HepG2 (cell line): ENCODE data around the gene COPS3. TPM values are rescaled to one million over a fixed set of nuclear protein-coding genes. Genes with fewer than 3 reads are reported as not detected.

Source experiments
- ATAC-seq: fragments of 200-7000 bp; cut with Tn5 transposase; 3 replicates; pipeline ENCODE4 v1.9.1; 2020; ENCODE audit warnings: mild to moderate bottlenecking, moderate library complexity
- BruUV-seq: library from RNA; stranded (reverse); fragments of 400-500 nt; replicated peaks from 2 replicates; lab custom pipeline; 2021; lab: Mats Ljungman, UMichigan
- CTCF ChIA-PET: fragments of 300-600 bp; formaldehyde crosslinking; extraction: SDS; loops from one replicate; lab custom pipeline; 2021; ENCODE audit warnings: low total read pairs, inconsistent platforms, low intra/inter-chr PET ratio; lab: Yijun Ruan, JAX
- POLR2A ChIA-PET: fragments of 350-600 bp; sonication (Branson Sonifier 250); formaldehyde crosslinking; loops from one replicate; lab custom pipeline; 2020; ENCODE audit warnings: antibody characterized with exemption, inconsistent platforms; lab: Yijun Ruan, JAX
- DNase-seq: peaks from one replicate; pipeline ENCODE4 v3.0.0-alpha.2; 2015; ENCODE audit warnings: low spot score
- FAIRE-seq: peaks from 3 replicates; lab custom pipeline; 2011; peaks lifted over from hg19 to GRCh38; lab: Jason Lieb, UNC
- H2AFZ ChIP-seq: one replicate; pipeline ENCODE4 v1.6.1; 2011; ENCODE audit warnings: low read length, inconsistent platforms
- H3K27ac ChIP-seq: fragments of 300-600 bp; 3 replicates; pipeline ENCODE4 v1.8.0; 2011; ENCODE audit warnings: mixed run types, mild to moderate bottlenecking, mixed read lengths, low read length, inconsistent platforms; ENCODE audit not compliant: insufficient read depth; ENCODE audit errors: extremely low read length
- H3K27me3 ChIP-seq, 2 experiments: fragments of 200-600 bp in 1 of 2; 2 replicates in 1 of 2; 3 replicates in 1 of 2; pipeline versions ENCODE4 v1.6.0 to v1.8.0; 2011; ENCODE audit warnings: low read length in 2 of 2, mild to moderate bottlenecking in 2 of 2, moderate library complexity in 2 of 2, inconsistent platforms in 1 of 2; ENCODE audit not compliant: insufficient read depth in 2 of 2, control insufficient read depth in 1 of 2
- H3K36me3 ChIP-seq, 2 experiments: fragments of 200-600 bp in 1 of 2; replicated peaks in 1 of 2; 2 replicates in 1 of 2; 3 replicates in 1 of 2; pipeline versions ENCODE4 v1.5.1 to v1.8.0; 2011; ENCODE audit warnings: low read length in 2 of 2, inconsistent platforms in 1 of 2; ENCODE audit not compliant: insufficient read depth in 2 of 2, control insufficient read depth in 1 of 2
- H3K4me1 ChIP-seq: 2 replicates; pipeline ENCODE4 v1.5.1; 2012; ENCODE audit warnings: low read length, inconsistent platforms; ENCODE audit not compliant: insufficient read depth
- H3K4me2 ChIP-seq: 2 replicates; pipeline ENCODE4 v1.6.0; 2011; ENCODE audit warnings: low read depth, low read length, inconsistent platforms
- H3K4me3 ChIP-seq, 3 experiments: fragments of 200-600 bp in 1 of 3; sonication (generic), shearing (Covaris generic) in 1 of 3; replicated peaks in 1 of 3; 2 replicates each; pipeline ENCODE4 v1.5.1; 2011 to 2016; ENCODE audit warnings: low read length in 3 of 3, inconsistent platforms in 2 of 3, low read depth in 2 of 3, mild to moderate bottlenecking in 2 of 3, control low read depth in 1 of 3, mixed read lengths in 1 of 3; ENCODE audit not compliant: insufficient read depth in 1 of 3
- H3K79me2 ChIP-seq: one replicate; pipeline ENCODE4 v1.6.1; 2011; ENCODE audit warnings: low read length, inconsistent platforms; ENCODE audit not compliant: insufficient read depth
- H3K9ac ChIP-seq: 2 replicates; pipeline ENCODE4 v1.6.0; 2011; ENCODE audit warnings: mild to moderate bottlenecking, low read depth, low read length, inconsistent platforms; ENCODE audit not compliant: insufficient read depth
- H3K9me3 ChIP-seq: 2 replicates; pipeline ENCODE4 v1.5.1; 2012; ENCODE audit warnings: mild to moderate bottlenecking, low read length
- H4K20me1 ChIP-seq: 2 replicates; pipeline ENCODE4 v1.6.0; 2011; ENCODE audit warnings: inconsistent platforms, mild to moderate bottlenecking, low read length, moderate library complexity; ENCODE audit not compliant: insufficient read depth
- CHD4 ChIP-seq: fragments of 200-600 bp; sonication (generic); IDR thresholded peaks from 2 replicates; pipeline ENCODE4 v1.7.0; 2017; ENCODE audit warnings: mild to moderate bottlenecking, low read length, borderline replicate concordance
- KLF12 ChIP-seq: sonication (generic); formaldehyde crosslinking; IDR thresholded peaks from 2 replicates; pipeline ENCODE4 v1.4.0; 2020; ENCODE audit warnings: missing genetic modification reagents, borderline replicate concordance
- NR2F6 ChIP-seq, 2 experiments: IDR thresholded peaks; 2 replicates each; pipeline ENCODE4 v1.6.1; 2016; ENCODE audit warnings: antibody characterized with exemption in 1 of 2, mild to moderate bottlenecking in 1 of 2
- ZNF782 ChIP-seq: sonication (generic); formaldehyde crosslinking; IDR thresholded peaks from 2 replicates; pipeline ENCODE4 v1.4.0; 2020; ENCODE audit warnings: missing genetic modification reagents, mild to moderate bottlenecking, borderline replicate concordance
- ZNF878 ChIP-seq: sonication (generic); formaldehyde crosslinking; IDR thresholded peaks from 2 replicates; pipeline ENCODE4 v1.8.1; 2023; ENCODE audit warnings: mild to moderate bottlenecking, missing genetic modification reagents, moderate library complexity
- WGBS: methylation state at CpG from one replicate; pipeline ENCODE4 v1.1.6; 2017; ENCODE audit warnings: low lambda C conversion rate; 5-methylcytosine and 5-hydroxymethylcytosine counted together
- in situ Hi-C: cut with HindIII; loops from 2 replicates; pipeline ENCODE4 v1.10.0; 2017; ENCODE audit warnings: low pct_unique_long_range_greater_than_20kb; ENCODE audit not compliant: extremely low pct_ligation_motif_present
- intact Hi-C: fragments of 100-400 bp; cut with micrococcal nuclease; formaldehyde crosslinking; loops from one replicate; pipeline ENCODE4 v1.10.0; 2022; ENCODE audit not compliant: unreplicated experiment
- polyA plus RNA-seq, 8 experiments: library from polyadenylated mRNA; depleted of rRNA in 3 of 8; stranded (reverse) in 7 of 8; unstranded in 1 of 8; fragments of >200 nt; fragmentation: Illumina TruSeq in 4 of 8; extraction: Trizol in 4 of 8; gene quantifications; 2 replicates each; pipeline versions ENCODE4 v1.2.1 to v1.2.3, GENCODE V29; 2011 to 2016; ENCODE audit warnings: low read depth in 4 of 8, missing spikeins in 1 of 8, mixed read lengths in 1 of 8; ENCODE audit not compliant: insufficient read depth in 1 of 8
- total RNA-seq, 5 experiments: library from RNA; depleted of rRNA; stranded (reverse); fragments of >200 nt; fragmentation: Illumina TruSeq; extraction: Trizol; gene quantifications; 2 replicates each; pipeline ENCODE4 v1.2.3, GENCODE V29; 2016; ENCODE audit warnings: low read depth in 1 of 5
- TF ChIP-seq, protein P1 (sequence below): IDR thresholded peaks from 2 replicates; pipeline ENCODE4 v1.6.1; 2016; ENCODE audit warnings: low read depth, control low read depth
- TF ChIP-seq, protein P2 (sequence below): sonication (generic); formaldehyde crosslinking; IDR thresholded peaks from 2 replicates; pipeline ENCODE4 v1.5.0; 2020; ENCODE audit warnings: missing genetic modification reagents, mild to moderate bottlenecking, borderline replicate concordance
- TF ChIP-seq, protein P3 (sequence below): sonication (generic); formaldehyde crosslinking; IDR thresholded peaks from 2 replicates; pipeline ENCODE4 v1.9.0; 2021; ENCODE audit warnings: missing genetic modification reagents, mild to moderate bottlenecking, borderline replicate concordance
- TF ChIP-seq, protein P4 (sequence below): IDR thresholded peaks from 2 replicates; pipeline ENCODE4 v1.6.1; 2016; ENCODE audit warnings: missing biosample characterization, missing genetic modification reagents, low read depth
- TF ChIP-seq, protein P5 (sequence below): sonication (generic); formaldehyde crosslinking; IDR thresholded peaks from 2 replicates; pipeline ENCODE4 v1.4.0; 2020; ENCODE audit warnings: missing genetic modification reagents

The COPS3 gene
- total and polyA plus RNA-seq, 2 of the 13 experiments (the other 11 are each of a cell fraction or from before 2014, with no cell fraction given), result 46.3 to 103 TPM

DNA sequence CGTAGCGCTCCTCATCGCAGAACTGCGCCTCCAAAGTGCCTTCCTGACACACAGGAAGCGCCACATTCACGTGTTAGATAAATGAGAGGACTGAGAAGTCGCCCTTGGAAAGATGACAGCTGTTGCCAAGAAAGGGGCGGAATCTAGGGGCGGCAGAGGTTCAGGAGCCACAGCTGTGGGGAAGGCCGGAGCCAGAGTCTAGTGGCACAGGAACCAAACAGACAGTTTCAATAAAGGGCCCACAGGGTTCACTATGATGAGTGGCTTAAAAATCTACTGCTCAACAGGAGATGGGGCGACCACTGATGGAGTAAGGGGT, 48.8 kb downstream of the COPS3 start:
- ChIA-PET CTCF (no interaction called here), POLR2A (no interaction called here)
- WGBS, result 95% methylated on average over 11 of the region's 11 CpGs
- ATAC-seq (no peak), DNase-seq (no peak), FAIRE-seq (no peak)
- H3K9me3 ChIP-seq, result no peaks in the 10 kb centered on the region
- no TSS peak for BruUV-seq
- H3K9ac ChIP-seq, result no peak overlapping the region
- peaks cover 28% of the 10 kb centered on the region for H3K79me2 ChIP-seq
- no peak overlapping the region for H2AFZ ChIP-seq
- peaks cover 22 to 51% of the 10 kb centered on the region in 2 experiments for H3K36me3 ChIP-seq
- intact Hi-C loops, result no loop called here
- H3K27me3 ChIP-seq, result no peaks in the 10 kb centered on the region
- no peaks in the 10 kb centered on the region for H4K20me1 ChIP-seq
- no peak overlapping the region for H3K4me2 ChIP-seq
- H3K27ac ChIP-seq, result peak overlapping the region; percentile 12
- no peak overlapping the region for H3K4me3 ChIP-seq
- TF ChIP-seq, protein P1, sequence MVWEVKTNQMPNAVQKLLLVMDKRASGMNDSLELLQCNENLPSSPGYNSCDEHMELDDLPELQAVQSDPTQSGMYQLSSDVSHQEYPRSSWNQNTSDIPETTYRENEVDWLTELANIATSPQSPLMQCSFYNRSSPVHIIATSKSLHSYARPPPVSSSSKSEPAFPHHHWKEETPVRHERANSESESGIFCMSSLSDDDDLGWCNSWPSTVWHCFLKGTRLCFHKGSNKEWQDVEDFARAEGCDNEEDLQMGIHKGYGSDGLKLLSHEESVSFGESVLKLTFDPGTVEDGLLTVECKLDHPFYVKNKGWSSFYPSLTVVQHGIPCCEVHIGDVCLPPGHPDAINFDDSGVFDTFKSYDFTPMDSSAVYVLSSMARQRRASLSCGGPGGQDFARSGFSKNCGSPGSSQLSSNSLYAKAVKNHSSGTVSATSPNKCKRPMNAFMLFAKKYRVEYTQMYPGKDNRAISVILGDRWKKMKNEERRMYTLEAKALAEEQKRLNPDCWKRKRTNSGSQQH, result no peak
- TF ChIP-seq, protein P2, sequence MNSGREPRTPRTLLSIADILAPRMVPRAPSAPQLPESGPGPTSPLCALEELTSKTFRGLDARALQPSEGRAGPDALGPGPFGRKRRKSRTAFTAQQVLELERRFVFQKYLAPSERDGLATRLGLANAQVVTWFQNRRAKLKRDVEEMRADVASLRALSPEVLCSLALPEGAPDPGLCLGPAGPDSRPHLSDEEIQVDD (CRISPR knock-in tag), result no peak
- no peak for TF ChIP-seq ZNF782
- no peak for TF ChIP-seq ZNF878
- TF ChIP-seq, protein P3, sequence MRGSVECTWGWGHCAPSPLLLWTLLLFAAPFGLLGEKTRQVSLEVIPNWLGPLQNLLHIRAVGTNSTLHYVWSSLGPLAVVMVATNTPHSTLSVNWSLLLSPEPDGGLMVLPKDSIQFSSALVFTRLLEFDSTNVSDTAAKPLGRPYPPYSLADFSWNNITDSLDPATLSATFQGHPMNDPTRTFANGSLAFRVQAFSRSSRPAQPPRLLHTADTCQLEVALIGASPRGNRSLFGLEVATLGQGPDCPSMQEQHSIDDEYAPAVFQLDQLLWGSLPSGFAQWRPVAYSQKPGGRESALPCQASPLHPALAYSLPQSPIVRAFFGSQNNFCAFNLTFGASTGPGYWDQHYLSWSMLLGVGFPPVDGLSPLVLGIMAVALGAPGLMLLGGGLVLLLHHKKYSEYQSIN, result no peak
- TF ChIP-seq, protein P4, sequence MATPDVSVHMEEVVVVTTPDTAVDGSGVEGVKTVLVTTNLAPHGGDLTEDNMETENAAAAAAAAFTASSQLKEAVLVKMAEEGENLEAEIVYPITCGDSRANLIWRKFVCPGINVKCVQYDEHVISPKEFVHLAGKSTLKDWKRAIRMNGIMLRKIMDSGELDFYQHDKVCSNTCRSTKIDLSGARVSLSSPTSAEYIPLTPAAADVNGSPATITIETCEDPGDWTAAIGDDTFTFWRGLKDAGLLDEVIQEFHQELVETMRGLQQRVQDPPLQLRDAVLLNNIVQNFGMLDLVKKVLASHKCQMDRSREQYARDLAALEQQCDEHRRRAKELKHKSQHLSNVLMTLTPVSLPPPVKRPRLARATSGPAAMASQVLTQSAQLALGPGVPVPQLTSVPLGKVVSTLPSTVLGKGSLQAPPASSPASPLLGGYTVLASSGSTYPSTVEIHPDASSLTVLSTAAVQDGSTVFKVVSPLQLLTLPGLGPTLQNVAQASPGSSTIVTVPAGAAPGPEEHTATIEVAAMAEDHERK (CRISPR knock-in tag), result no peak
- TF ChIP-seq KLF12 (CRISPR knock-in tag), result no peak
- no peak for TF ChIP-seq CHD4
- TF ChIP-seq, protein P5, sequence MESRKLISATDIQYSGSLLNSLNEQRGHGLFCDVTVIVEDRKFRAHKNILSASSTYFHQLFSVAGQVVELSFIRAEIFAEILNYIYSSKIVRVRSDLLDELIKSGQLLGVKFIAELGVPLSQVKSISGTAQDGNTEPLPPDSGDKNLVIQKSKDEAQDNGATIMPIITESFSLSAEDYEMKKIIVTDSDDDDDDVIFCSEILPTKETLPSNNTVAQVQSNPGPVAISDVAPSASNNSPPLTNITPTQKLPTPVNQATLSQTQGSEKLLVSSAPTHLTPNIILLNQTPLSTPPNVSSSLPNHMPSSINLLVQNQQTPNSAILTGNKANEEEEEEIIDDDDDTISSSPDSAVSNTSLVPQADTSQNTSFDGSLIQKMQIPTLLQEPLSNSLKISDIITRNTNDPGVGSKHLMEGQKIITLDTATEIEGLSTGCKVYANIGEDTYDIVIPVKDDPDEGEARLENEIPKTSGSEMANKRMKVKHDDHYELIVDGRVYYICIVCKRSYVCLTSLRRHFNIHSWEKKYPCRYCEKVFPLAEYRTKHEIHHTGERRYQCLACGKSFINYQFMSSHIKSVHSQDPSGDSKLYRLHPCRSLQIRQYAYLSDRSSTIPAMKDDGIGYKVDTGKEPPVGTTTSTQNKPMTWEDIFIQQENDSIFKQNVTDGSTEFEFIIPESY (CRISPR knock-in tag), result no peak
- no peak for TF ChIP-seq NR2F6 (IDR thresholded peaks at IDR 0.05)
- no peak for TF ChIP-seq NR2F6 (CRISPR knock-in tag; IDR thresholded peaks at IDR 0.05)
- H3K4me1 ChIP-seq, result peaks cover 46% of the 10 kb centered on the region
- in situ Hi-C loops, result no loop called here
